Mesendoderm (in vitro differentiated cells): ENCODE measurements around the gene GADD45B.

Experiments
- DNase-seq: peaks from one replicate; pipeline ENCODE4 v3.0.0; 2013
- H2AK5ac ChIP-seq: 2 replicates; pipeline ENCODE4 v1.6.1; 2013; ENCODE audit warnings: low read length, inconsistent platforms
- H2BK120ac ChIP-seq: 2 replicates; pipeline ENCODE4 v1.6.1; 2013; ENCODE audit warnings: low read depth, mild to moderate bottlenecking, low read length, moderate library complexity, mixed read lengths
- H2BK15ac ChIP-seq: replicated peaks from 2 replicates; pipeline ENCODE4 v1.6.1; 2013; ENCODE audit warnings: low read depth, mild to moderate bottlenecking, moderate library complexity
- H2BK5ac ChIP-seq: 2 replicates; pipeline ENCODE4 v1.6.1; 2013; ENCODE audit warnings: low read length, inconsistent platforms
- H3K18ac ChIP-seq: 2 replicates; pipeline ENCODE4 v1.6.1; 2013; ENCODE audit warnings: mild to moderate bottlenecking, low read length, mixed read lengths
- H3K23ac ChIP-seq: one replicate; pipeline ENCODE4 v1.6.1; 2013; ENCODE audit warnings: low read length
- H3K27ac ChIP-seq: 2 replicates; pipeline ENCODE4 v1.5.1; 2013; ENCODE audit warnings: low read depth, mild to moderate bottlenecking, inconsistent platforms, low read length, moderate library complexity
- H3K27me3 ChIP-seq: 2 replicates; pipeline ENCODE4 v1.6.1; 2013; ENCODE audit warnings: low read length, control low read depth, mild to moderate bottlenecking, inconsistent platforms; ENCODE audit not compliant: insufficient read depth, poor library complexity
- H3K36me3 ChIP-seq: 2 replicates; pipeline ENCODE4 v1.6.1; 2013; ENCODE audit warnings: low read length, inconsistent platforms; ENCODE audit not compliant: control insufficient read depth, insufficient read depth
- H3K4ac ChIP-seq: one replicate; pipeline ENCODE4 v1.6.1; 2013; ENCODE audit warnings: low read depth, mild to moderate bottlenecking, low read length, moderate library complexity
- H3K4me1 ChIP-seq: 2 replicates; pipeline ENCODE4 v1.6.1; 2013; ENCODE audit warnings: low read depth, low read length, inconsistent platforms; ENCODE audit not compliant: control insufficient read depth
- H3K4me2 ChIP-seq: 2 replicates; pipeline ENCODE4 v1.6.1; 2013; ENCODE audit warnings: low read length
- H3K4me3 ChIP-seq: 2 replicates; pipeline ENCODE4 v1.5.1; 2013; ENCODE audit warnings: mild to moderate bottlenecking, low read length
- H3K56ac ChIP-seq: one replicate; pipeline ENCODE4 v1.6.1; 2013; ENCODE audit warnings: low read length
- H3K79me1 ChIP-seq: 2 replicates; pipeline ENCODE4 v1.6.1; 2013; ENCODE audit warnings: low read length, inconsistent platforms
- H3K79me2 ChIP-seq: 2 replicates; pipeline ENCODE4 v1.6.1; 2013; ENCODE audit warnings: mild to moderate bottlenecking, low read length; ENCODE audit not compliant: control insufficient read depth, insufficient read depth
- H3K9ac ChIP-seq: 2 replicates; pipeline ENCODE4 v1.6.1; 2013; ENCODE audit warnings: low read length, inconsistent platforms
- H4K5ac ChIP-seq: one replicate; pipeline ENCODE4 v1.6.1; 2013; ENCODE audit warnings: low read length
- H4K8ac ChIP-seq: one replicate; pipeline ENCODE4 v1.6.1; 2013; ENCODE audit warnings: low read depth, mild to moderate bottlenecking, control low read depth, low read length, moderate library complexity
- WGBS: extraction: QIAGEN DNeasy Blood & Tissue Kit; methylation state at CpG from one replicate; pipeline ENCODE4 v1.1.7; 2013; ENCODE audit warnings: low lambda C conversion rate, missing lambda C conversion rate; ENCODE audit not compliant: insufficient coverage; ENCODE audit errors: extremely low coverage; 5-methylcytosine and 5-hydroxymethylcytosine counted together

The GADD45B gene

GRCh38 chr19:2441096-2441752 is 34.7 kb upstream of the GADD45B start:
- Histone ChIP-seq H3K4me2 (no peak overlapping the region), H3K4me3 (no peak overlapping the region), H3K27me3 (no peaks in the 10 kb centered on the region), H3K27ac (no peak overlapping the region), H3K18ac (no peak overlapping the region), H3K23ac (no peak overlapping the region), H3K36me3 (peaks cover 17% of the 10 kb centered on the region), H3K9ac (no peak overlapping the region), H3K79me1 (peaks cover 31% of the 10 kb centered on the region), H3K4ac (no peak overlapping the region), H2BK15ac (no peak overlapping the region), H4K5ac (no peak overlapping the region), H3K79me2 (peaks cover 36% of the 10 kb centered on the region), H2AK5ac (no peak overlapping the region), H3K56ac (no peak overlapping the region), H2BK120ac (no peak overlapping the region), H3K4me1 (no peaks in the 10 kb centered on the region), H4K8ac (no peak overlapping the region), H2BK5ac (no peak overlapping the region)
- DNase-seq: no peak
- WGBS: no CpG with 5 or more reads among the region's 26 CpGs

DNA sequence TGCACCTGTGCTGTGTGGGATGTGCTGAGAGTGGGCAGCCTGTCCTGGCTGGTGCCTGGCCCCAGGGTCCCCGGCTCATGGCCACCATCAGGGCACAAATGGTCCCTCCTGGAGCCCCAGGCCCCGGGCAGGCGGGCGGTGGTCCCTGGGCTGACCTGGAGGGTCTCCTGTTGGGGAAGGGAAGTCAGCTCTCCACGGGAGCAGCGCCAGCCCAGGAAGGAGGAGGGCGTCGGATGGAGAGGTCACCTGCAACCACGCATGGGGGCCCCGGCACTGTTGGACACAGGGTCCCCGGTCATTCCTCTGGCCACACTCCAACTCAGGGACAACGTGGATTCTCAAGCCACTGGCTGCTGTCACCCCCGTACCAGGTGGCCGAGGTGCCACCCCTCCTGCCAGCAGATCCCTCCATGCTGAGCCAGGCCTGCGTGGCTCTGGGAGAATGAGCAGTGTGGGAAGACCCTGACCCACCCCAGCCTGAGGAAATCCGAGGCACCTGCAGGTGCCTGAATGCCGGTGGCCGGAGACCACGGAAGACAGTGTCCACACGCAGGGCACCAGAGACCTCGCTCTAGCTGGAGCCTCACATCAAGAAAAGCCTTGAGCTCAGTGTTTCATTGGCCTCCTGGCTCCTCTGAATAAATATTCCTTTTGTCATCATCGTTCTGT is 32.7 kb upstream of the GADD45B start:
- Histone ChIP-seq H3K18ac (no peak overlapping the region), H2BK5ac (no peak overlapping the region), H3K9ac (no peak overlapping the region), H3K4me2 (no peak overlapping the region), H3K4me3 (no peak overlapping the region), H3K27ac (no peak overlapping the region), H4K8ac (no peak overlapping the region), H3K56ac (no peak overlapping the region), H3K79me1 (peaks cover 34% of the 10 kb centered on the region), H3K4me1 (no peaks in the 10 kb centered on the region), H2AK5ac (no peak overlapping the region), H3K4ac (no peak overlapping the region), H3K23ac (no peak overlapping the region), H3K79me2 (peaks cover 53% of the 10 kb centered on the region), H3K27me3 (no peaks in the 10 kb centered on the region), H2BK15ac (no peak overlapping the region), H3K36me3 (peaks cover 13% of the 10 kb centered on the region), H4K5ac (no peak overlapping the region), H2BK120ac (no peak overlapping the region)
- no peak for DNase-seq
- WGBS: no CpG with 5 or more reads among the region's 22 CpGs

DNA sequence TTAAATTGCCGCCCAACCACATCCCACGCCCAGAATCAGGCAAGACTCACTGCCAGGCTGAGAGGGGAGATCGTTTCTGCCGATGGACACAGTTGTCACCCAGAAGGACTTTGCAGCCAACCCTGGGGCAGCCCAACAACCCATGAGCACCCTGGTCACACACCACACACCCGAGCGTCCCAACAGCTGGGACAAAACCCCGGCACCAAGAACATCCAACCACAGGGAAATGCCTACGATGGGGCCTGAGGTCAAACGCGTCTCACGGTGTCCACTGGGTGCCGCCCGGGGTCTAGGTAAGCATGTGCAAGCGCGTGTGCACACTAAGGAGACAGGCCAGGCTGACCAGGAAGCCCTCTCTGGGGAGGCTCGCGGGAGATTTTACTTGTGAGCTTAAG is 32.1 kb upstream of the GADD45B start:
- H3K56ac ChIP-seq: no peak overlapping the region
- no peak overlapping the region for H3K23ac ChIP-seq
- WGBS: no CpG with 5 or more reads among the region's 17 CpGs
- no peak overlapping the region for H2BK5ac ChIP-seq
- H3K79me2 ChIP-seq: peaks cover 56% of the 10 kb centered on the region
- peaks cover 9% of the 10 kb centered on the region for H3K36me3 ChIP-seq
- no peak overlapping the region for H4K5ac ChIP-seq
- no peak overlapping the region for H2BK15ac ChIP-seq
- no peak overlapping the region for H3K27ac ChIP-seq
- H3K27me3 ChIP-seq: no peaks in the 10 kb centered on the region
- no peak overlapping the region for H3K4me2 ChIP-seq
- no peak overlapping the region for H3K4me3 ChIP-seq
- no peaks in the 10 kb centered on the region for H3K4me1 ChIP-seq
- no peak for DNase-seq
- H3K79me1 ChIP-seq: peaks cover 30% of the 10 kb centered on the region
- no peak overlapping the region for H2BK120ac ChIP-seq
- H4K8ac ChIP-seq: no peak overlapping the region
- no peak overlapping the region for H3K18ac ChIP-seq
- H3K9ac ChIP-seq: no peak overlapping the region
- no peak overlapping the region for H2AK5ac ChIP-seq
- no peak overlapping the region for H3K4ac ChIP-seq

DNA sequence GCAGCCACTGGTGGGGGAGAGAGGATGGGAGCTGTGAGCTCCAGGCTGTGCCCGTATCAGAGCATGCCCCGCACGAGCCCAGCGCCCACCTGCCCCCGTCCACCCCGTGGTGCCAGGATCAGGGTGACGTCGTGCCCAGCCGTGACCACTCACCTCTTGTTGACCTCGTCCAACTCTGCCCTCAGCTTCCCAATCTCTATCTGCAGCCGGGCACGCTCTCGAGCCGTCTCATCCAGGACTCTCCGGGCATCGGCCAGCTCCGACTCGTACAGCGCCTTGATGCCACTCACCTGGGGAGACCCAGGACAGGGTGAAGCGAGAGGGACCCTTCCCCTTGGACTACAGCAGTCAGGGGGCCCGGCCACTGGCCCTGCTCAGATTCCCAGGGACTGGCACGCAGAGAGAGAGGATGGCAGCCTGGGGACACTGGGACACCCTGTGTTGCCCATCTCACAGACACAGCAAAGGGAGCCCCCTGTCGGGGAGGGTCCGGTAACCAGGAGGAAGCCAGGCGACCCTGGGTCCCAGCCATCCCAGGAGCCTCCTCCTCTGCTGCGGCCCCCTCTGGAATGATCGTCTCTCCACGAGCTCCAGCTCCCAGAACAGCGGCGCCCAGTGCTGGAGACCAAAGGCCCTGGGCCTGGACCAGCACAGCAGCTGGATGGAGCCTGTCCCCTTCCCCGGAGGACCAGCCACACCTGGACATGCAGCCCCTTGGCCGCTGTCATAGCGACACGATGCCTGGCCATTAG is 31.5 kb upstream of the GADD45B start:
- H2BK120ac ChIP-seq: no peak overlapping the region
- no peak overlapping the region for H4K8ac ChIP-seq
- no peak overlapping the region for H2BK15ac ChIP-seq
- H3K4me1 ChIP-seq: no peaks in the 10 kb centered on the region
- H3K9ac ChIP-seq: no peak overlapping the region
- no peak overlapping the region for H2BK5ac ChIP-seq
- DNase-seq: no peak
- no peak overlapping the region for H3K4ac ChIP-seq
- H4K5ac ChIP-seq: no peak overlapping the region
- no CpG with 5 or more reads among the region's 34 CpGs for WGBS
- H3K23ac ChIP-seq: no peak overlapping the region
- no peak overlapping the region for H3K18ac ChIP-seq
- H3K27ac ChIP-seq: no peak overlapping the region
- peaks cover 58% of the 10 kb centered on the region for H3K79me2 ChIP-seq
- no peak overlapping the region for H3K4me3 ChIP-seq
- no peak overlapping the region for H3K56ac ChIP-seq
- H3K36me3 ChIP-seq: peaks cover 9% of the 10 kb centered on the region
- H3K4me2 ChIP-seq: no peak overlapping the region
- no peaks in the 10 kb centered on the region for H3K27me3 ChIP-seq
- H2AK5ac ChIP-seq: no peak overlapping the region
- peaks cover 28% of the 10 kb centered on the region for H3K79me1 ChIP-seq

DNA sequence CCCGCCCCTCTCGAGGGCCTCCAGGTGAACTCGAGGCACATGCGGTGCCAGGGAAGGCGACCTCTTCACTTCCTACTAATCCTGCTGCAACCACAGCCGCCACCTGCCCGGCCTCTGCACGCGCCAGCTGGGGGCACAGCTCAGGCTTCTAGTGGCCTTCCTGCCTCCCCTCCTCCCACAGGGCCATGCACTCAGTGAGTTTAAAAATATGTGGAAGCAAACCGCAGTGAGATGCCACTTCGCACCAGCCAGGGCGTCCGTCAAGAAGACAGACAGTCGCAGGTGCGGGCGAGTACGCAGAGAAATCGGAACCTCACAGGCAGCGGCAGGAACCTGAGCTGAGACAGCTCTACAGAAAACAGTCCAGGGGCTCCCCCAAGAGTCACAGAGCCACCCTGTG is 29.5 kb upstream of the GADD45B start:
- Histone ChIP-seq H4K5ac (no peak overlapping the region), H2BK5ac (no peak overlapping the region), H3K4me1 (no peaks in the 10 kb centered on the region), H3K4me3 (no peak overlapping the region), H3K79me2 (peaks cover 69% of the 10 kb centered on the region), H3K23ac (no peak overlapping the region), H3K4me2 (no peak overlapping the region), H2BK15ac (no peak overlapping the region), H3K9ac (no peak overlapping the region), H3K27ac (no peak overlapping the region), H3K36me3 (peaks cover 9% of the 10 kb centered on the region), H3K56ac (no peak overlapping the region), H2AK5ac (no peak overlapping the region), H3K4ac (no peak overlapping the region), H2BK120ac (no peak overlapping the region), H3K18ac (no peak overlapping the region), H4K8ac (no peak overlapping the region), H3K27me3 (no peaks in the 10 kb centered on the region), H3K79me1 (peaks cover 24% of the 10 kb centered on the region)
- no peak for DNase-seq
- WGBS: no CpG with 5 or more reads among the region's 19 CpGs
